GM18526 (cell line): Measurements from ENCODE around the gene SNX8.

Source experiments
- POLR2A ChIP-seq: IDR thresholded peaks from 3 replicates; pipeline ENCODE4 v1.6.1; 2011; ENCODE audit not compliant: insufficient read length; ENCODE audit errors: extremely low read depth

Gene SNX8

GRCh38 chr7:2211259-2211880, 102.9 kb downstream of the SNX8 start:
- TF ChIP-seq POLR2A, result no peak

- TF ChIP-seq POLR2A, result no peak
Measured at GRCh38 chr7:2210551-2211258, 103.5 kb downstream of the SNX8 start.

- no peak for TF ChIP-seq POLR2A
Measured at GRCh38 chr7:2209961-2210323, 104.3 kb downstream of the SNX8 start.

GRCh38 chr7:2209146-2209960, 104.9 kb downstream of the SNX8 start:
- no peak for TF ChIP-seq POLR2A

GRCh38 chr7:2208712-2209111, 105.5 kb downstream of the SNX8 start:
- TF ChIP-seq POLR2A, result no peak

GRCh38 chr7:2205036-2205780, 109.0 kb downstream of the SNX8 start:
- no peak for TF ChIP-seq POLR2A

GRCh38 chr7:2204446-2204845, 109.8 kb downstream of the SNX8 start:
- no peak for TF ChIP-seq POLR2A

GRCh38 chr7:2203766-2204300, 110.4 kb downstream of the SNX8 start:
- TF ChIP-seq POLR2A, result no peak

GRCh38 chr7:2202901-2203765, 111.1 kb downstream of the SNX8 start:
- TF ChIP-seq POLR2A, result no peak

GRCh38 chr7:2202361-2202761, 111.9 kb downstream of the SNX8 start:
- no peak for TF ChIP-seq POLR2A
